ENCODE data around the gene EEA1. TPM values are rescaled to one million over a fixed set of nuclear protein-coding genes. Genes with fewer than 3 reads are reported as not detected.
"Not testable (repeated sequence)": the region's sequence is repeated elsewhere in the genome, so short reads cannot be mapped to it uniquely, and the experiment has no call there.

The EEA1 gene
- total RNA-seq, 1 experiment from 2014 or later, result 13.6 TPM

- DNase-seq, result no peak
- H3K4me3 ChIP-seq, result no peak overlapping the region
- no peak overlapping the region for H3K27ac ChIP-seq
- no peaks in the 10 kb centered on the region for H3K9me3 ChIP-seq (replicated peaks)
- no peaks in the 10 kb centered on the region for H3K4me1 ChIP-seq
- H3K36me3 ChIP-seq, result no peaks in the 10 kb centered on the region
- no peaks in the 10 kb centered on the region for H3K27me3 ChIP-seq
These were observed 144.7 kb downstream of the EEA1 start for GRCh38 chr12:92784356-92784755.

GRCh38 chr12:92779902-92780301, 149.2 kb downstream of the EEA1 start:
- Histone ChIP-seq H3K4me3 (no peak overlapping the region), H3K27me3 (no peaks in the 10 kb centered on the region), H3K9me3 (replicated peaks) (no peaks in the 10 kb centered on the region), H3K36me3 (peaks cover 9% of the 10 kb centered on the region; the same call in 1 of the 2 replicates), H3K27ac (no peak overlapping the region), H3K4me1 (no peaks in the 10 kb centered on the region)
- no peak for DNase-seq

GRCh38 chr12:92778525-92778924, 150.6 kb downstream of the EEA1 start:
- Histone ChIP-seq H3K9me3 (replicated peaks) (no peaks in the 10 kb centered on the region), H3K4me3 (no peak overlapping the region), H3K27ac (no peak overlapping the region), H3K27me3 (no peaks in the 10 kb centered on the region), H3K36me3 (peaks cover 9% of the 10 kb centered on the region; the same call in 1 of the 2 replicates), H3K4me1 (no peaks in the 10 kb centered on the region)
- DNase-seq, result no peak

GRCh38 chr12:92775416-92775815, 153.7 kb downstream of the EEA1 start:
- no peak overlapping the region for H3K27ac ChIP-seq
- no peak for DNase-seq
- H3K36me3 ChIP-seq, result peaks cover 9% of the 10 kb centered on the region; the same call in 1 of the 2 replicates
- no peak overlapping the region for H3K4me3 ChIP-seq
- H3K4me1 ChIP-seq, result no peaks in the 10 kb centered on the region
- no peaks in the 10 kb centered on the region for H3K9me3 ChIP-seq (replicated peaks)
- H3K27me3 ChIP-seq, result no peaks in the 10 kb centered on the region

GRCh38 chr12:92771001-92771400, 158.1 kb downstream of the EEA1 start:
- no peak overlapping the region for H3K27ac ChIP-seq
- no peaks in the 10 kb centered on the region for H3K9me3 ChIP-seq (replicated peaks)
- no peak for DNase-seq
- H3K4me1 ChIP-seq, result no peaks in the 10 kb centered on the region; the same call in 1 of the 2 replicates
- H3K4me3 ChIP-seq, result no peak overlapping the region
- 0 out of 2 replicates have a peak, but pooled peaks cover 5% of the 10 kb centered on the region for H3K36me3 ChIP-seq
- no peaks in the 10 kb centered on the region for H3K27me3 ChIP-seq

GRCh38 chr12:92769124-92769901, 159.8 kb downstream of the EEA1 start:
- no peak overlapping the region for H3K27ac ChIP-seq
- no peaks in the 10 kb centered on the region for H3K9me3 ChIP-seq (replicated peaks)
- no peaks in the 10 kb centered on the region for H3K27me3 ChIP-seq
- peak in 1 of 2 experiments; percentile 11 for DNase-seq
- no peaks in the 10 kb centered on the region for H3K36me3 ChIP-seq
- no peak overlapping the region for H3K4me3 ChIP-seq
- H3K4me1 ChIP-seq, result no peaks in the 10 kb centered on the region; the same call in 1 of the 2 replicates

- no peaks in the 10 kb centered on the region for H3K9me3 ChIP-seq (replicated peaks)
- H3K4me3 ChIP-seq, result no peak overlapping the region
- H3K27me3 ChIP-seq, result no peaks in the 10 kb centered on the region
- no peaks in the 10 kb centered on the region for H3K36me3 ChIP-seq
- H3K4me1 ChIP-seq, result no peaks in the 10 kb centered on the region; the same call in 1 of the 2 replicates
- no peak overlapping the region for H3K27ac ChIP-seq
- DNase-seq, result no peak
These were observed 163.2 kb downstream of the EEA1 start for GRCh38 chr12:92765871-92766270.

- no peak for DNase-seq
- Histone ChIP-seq H3K36me3 (no peaks in the 10 kb centered on the region), H3K27ac (no peak overlapping the region), H3K27me3 (no peaks in the 10 kb centered on the region), H3K9me3 (replicated peaks) (no peaks in the 10 kb centered on the region), H3K4me1 (no peaks in the 10 kb centered on the region; the same call in 1 of the 2 replicates), H3K4me3 (no peak overlapping the region)
These were observed 164.3 kb downstream of the EEA1 start for GRCh38 chr12:92764831-92765230.

GRCh38 chr12:92762773-92763172, 166.3 kb downstream of the EEA1 start:
- no peaks in the 10 kb centered on the region for H3K36me3 ChIP-seq

GRCh38 chr12:92759634-92760268, 169.3 kb downstream of the EEA1 start:
- peak; percentile 41 to 60 for DNase-seq
- Histone ChIP-seq H3K27me3 (no peaks in the 10 kb centered on the region), H3K9me3 (replicated peaks) (no peaks in the 10 kb centered on the region), H3K4me1 (peaks cover 10% of the 10 kb centered on the region; the same call in 1 of the 2 replicates), H3K36me3 (no peaks in the 10 kb centered on the region), H3K27ac (no peak overlapping the region), H3K4me3 (no peak overlapping the region)

More at GRCh38 chr12:92762773-92763172, 166.3 kb downstream of the EEA1 start:
- Histone ChIP-seq H3K4me3 (no peak overlapping the region), H3K9me3 (replicated peaks) (no peaks in the 10 kb centered on the region), H3K27ac (no peak overlapping the region), H3K4me1 (peaks cover 6% of the 10 kb centered on the region; the same call in 1 of the 2 replicates), H3K27me3 (no peaks in the 10 kb centered on the region)
- DNase-seq, result no peak

- H3K9me3 ChIP-seq (replicated peaks), result no peaks in the 10 kb centered on the region
- H3K4me1 ChIP-seq, result peaks cover 14% of the 10 kb centered on the region; the same call in 1 of the 2 replicates
- no peaks in the 10 kb centered on the region for H3K27me3 ChIP-seq
- no peak overlapping the region for H3K27ac ChIP-seq
- DNase-seq, result no peak
- no peak overlapping the region for H3K4me3 ChIP-seq
- H3K36me3 ChIP-seq, result no peaks in the 10 kb centered on the region
These were observed 171.4 kb downstream of the EEA1 start for GRCh38 chr12:92757597-92758121.

- Histone ChIP-seq H3K27me3 (no peaks in the 10 kb centered on the region), H3K4me1 (peaks cover 14% of the 10 kb centered on the region; the same call in 1 of the 2 replicates), H3K36me3 (no peaks in the 10 kb centered on the region), H3K27ac (no peak overlapping the region), H3K9me3 (replicated peaks) (no peaks in the 10 kb centered on the region), H3K4me3 (no peak overlapping the region)
- DNase-seq, result no peak
These were observed 172.0 kb downstream of the EEA1 start for GRCh38 chr12:92756898-92757596.

GRCh38 chr12:92753976-92754885, 174.9 kb downstream of the EEA1 start:
- Histone ChIP-seq H3K27me3 (no peaks in the 10 kb centered on the region), H3K9me3 (replicated peaks) (no peaks in the 10 kb centered on the region), H3K4me1 (peaks cover 8% of the 10 kb centered on the region; the same call in 1 of the 2 replicates), H3K36me3 (no peaks in the 10 kb centered on the region), H3K27ac (no peak overlapping the region), H3K4me3 (no peak overlapping the region)
- peak in 1 of 2 experiments; percentile 47 for DNase-seq

- DNase-seq; H3K4me3 ChIP-seq; H3K36me3 ChIP-seq; H3K27me3 ChIP-seq; H3K9me3 ChIP-seq (replicated peaks); H3K4me1 ChIP-seq; H3K27ac ChIP-seq: not testable (repeated sequence)
These were observed 179.4 kb downstream of the EEA1 start for GRCh38 chr12:92749691-92750090.

Measured in SJCRH30 (cell line).